LHCN-M2 (cell line): ENCODE data around the gene WNT8A. TPM values are rescaled to one million over a fixed set of nuclear protein-coding genes. Genes with fewer than 3 reads are reported as not detected.

ENCODE experiments used
- DNase-seq: peaks from one replicate; pipeline ENCODE4 v3.0.0-alpha.2; 2012; ENCODE audit warnings: low read depth
- total RNA-seq: library from RNA; depleted of rRNA; stranded (reverse); fragments of >200 nt; gene quantifications from 2 replicates; pipeline ENCODE4 v1.2.3, GENCODE V29; 2014

WNT8A gene
- total RNA-seq, 1 experiment from 2014 or later = not detected

DNA sequence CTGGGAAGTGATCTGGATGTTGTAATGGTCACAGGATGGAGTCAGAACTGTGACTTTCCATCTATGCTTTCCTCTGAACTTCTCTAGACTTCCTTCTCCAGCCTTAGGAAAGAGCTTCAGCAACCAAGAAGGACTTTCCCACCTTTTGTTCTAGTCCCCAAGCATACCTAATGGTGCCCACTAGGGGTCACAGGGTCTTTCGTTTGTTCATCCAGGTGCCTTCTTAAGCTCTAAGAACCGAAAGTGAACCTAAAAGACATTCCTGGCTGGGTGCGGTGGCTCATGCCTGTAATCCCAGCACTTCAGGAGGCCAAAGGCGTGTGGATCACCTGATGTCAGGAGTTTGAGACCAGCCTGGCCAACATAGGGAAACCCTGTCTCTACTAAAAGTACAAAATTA lies 1.8 kb upstream of the WNT8A start:
- no peak for DNase-seq

- no peak for DNase-seq
These were observed 7.9 kb downstream of the WNT8A start for GRCh38 chr5:138091685-138092084.

- DNase-seq = no peak
These were observed 8.5 kb downstream of the WNT8A start for GRCh38 chr5:138092301-138092700.

DNA sequence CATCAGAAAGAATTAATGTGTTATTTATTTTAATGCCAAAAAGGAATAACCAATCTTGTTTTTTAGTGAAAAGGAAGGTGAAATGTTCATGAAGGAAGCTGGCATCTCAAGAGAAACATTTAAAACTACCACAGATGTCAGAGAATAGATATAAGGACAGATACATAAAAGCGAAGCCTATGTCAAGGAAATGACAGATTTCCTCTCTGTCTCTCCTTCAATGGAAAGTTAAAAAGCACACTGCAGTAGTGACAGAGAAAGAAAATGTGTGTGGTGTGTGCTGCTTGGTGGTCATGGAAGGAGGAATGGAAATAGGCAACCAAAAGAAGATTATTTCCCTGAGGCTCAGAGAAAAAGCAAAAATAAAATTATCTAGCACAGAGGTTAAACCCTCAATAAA lies 9.2 kb downstream of the WNT8A start:
- no peak for DNase-seq

DNA sequence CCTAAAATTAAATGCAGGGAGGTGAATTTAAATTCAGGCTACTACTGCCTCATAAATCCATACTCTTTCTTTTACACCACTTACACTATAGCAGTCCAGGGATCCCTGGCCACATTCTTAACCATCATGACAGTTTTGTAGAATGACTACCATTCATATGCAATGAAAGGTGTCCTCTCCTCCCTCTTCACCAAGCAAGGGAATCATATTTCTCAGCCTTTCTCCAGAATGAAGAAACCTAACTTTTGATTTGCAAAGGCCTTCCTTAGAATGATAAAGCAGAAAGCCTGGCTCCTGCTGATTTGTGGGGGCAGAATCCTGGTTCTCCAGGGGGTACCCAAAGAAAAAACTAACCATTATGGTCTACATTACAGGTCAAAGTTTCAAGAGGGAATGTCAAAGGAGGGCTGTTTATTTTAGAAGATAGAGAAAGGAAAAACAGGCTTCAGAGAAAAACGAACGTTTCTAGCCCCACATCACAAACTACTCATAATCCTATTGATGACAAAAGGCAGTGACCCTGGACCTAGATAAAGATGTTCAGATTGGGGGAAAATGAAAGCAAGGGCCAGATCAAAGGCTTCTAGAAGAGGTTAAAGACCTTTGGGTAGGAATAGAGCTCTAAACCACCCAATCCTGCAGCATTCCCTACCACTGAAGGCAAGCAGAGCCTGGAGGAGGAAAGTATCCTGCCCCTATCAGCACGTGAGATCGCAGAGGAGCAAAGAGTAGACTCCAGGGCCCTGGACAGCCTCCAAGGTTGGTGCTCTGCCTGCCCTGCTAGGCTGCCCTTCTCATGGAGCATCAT lies 11.5 kb downstream of the WNT8A start:
- no peak for DNase-seq

DNA sequence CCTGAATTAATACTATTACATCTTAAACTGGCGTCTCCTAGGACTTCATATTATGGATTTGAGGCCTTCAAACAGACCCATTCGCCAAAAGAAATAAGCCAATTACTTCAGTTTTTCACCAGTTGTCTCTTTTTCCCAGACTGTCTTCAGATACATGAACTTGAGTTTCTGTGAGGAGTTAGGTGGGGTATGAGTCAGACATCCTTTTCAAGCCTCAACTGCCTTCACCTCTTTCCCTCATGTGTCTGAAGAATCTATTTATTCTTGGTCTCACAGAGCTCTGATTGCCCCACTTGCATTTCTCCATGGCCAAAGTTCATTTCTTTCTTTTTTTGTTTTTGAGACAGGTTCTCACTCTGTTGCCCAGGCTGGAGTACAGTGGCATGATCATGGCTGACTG lies 12.5 kb downstream of the WNT8A start:
- DNase-seq = no peak

- no peak for DNase-seq
These were observed 13.4 kb downstream of the WNT8A start for GRCh38 chr5:138096997-138097828.

DNA sequence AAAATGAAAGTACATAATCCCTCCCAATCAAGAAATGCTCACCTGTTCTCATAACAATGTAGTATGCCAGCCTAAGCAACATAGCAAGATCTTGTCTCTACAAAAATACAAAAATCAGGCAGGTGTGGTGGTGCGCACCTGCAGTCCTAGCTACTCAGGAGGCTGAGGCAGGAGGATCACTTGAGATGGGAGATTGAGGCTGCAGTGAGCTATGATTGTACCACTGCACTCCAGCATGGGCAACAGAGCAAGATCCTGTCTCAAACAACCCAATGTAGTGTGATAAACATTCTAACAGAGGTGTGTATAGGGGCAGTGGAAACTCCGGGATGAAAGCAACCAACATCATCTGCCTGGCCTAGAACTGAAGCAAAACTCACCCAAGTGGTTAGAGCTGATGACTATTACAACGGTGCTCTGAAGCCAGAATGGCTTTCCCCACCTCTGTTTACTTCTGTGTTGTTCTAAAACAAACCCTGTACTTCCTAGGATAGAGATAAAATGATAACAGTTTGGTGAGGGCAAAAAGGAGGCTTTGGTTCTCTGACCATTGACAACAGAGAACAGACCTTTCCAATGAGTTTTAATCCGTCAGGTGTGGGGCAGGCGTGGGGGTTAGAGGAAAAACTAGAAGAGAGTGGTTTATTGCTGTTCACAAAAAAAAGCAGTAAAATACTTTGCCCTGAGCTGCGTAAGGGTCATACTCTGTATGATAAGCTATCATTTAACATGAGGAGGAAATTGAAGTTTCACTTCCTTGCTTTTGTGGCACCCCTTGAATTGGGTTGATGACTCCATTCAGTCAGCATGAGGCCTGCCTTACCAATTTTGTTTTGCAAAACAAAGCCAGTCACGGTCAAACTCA lies 18.9 kb downstream of the WNT8A start:
- DNase-seq = no peak

DNA sequence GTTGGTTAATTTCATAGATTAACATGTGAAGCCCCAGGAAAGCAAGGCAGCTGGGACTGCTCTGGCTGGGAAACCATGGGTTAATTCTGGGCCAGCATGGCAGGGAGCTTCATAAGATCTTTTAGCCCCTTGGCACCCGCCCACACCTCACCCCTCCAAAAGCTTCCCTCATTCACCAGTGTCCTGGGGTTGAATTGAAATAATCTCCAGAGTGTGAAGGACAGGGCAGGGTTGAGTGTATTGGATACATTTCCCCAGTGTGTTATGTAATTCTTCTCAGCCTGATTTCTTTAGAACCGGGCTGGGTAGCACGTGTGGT lies 19.4 kb downstream of the WNT8A start:
- DNase-seq = no peak

DNA sequence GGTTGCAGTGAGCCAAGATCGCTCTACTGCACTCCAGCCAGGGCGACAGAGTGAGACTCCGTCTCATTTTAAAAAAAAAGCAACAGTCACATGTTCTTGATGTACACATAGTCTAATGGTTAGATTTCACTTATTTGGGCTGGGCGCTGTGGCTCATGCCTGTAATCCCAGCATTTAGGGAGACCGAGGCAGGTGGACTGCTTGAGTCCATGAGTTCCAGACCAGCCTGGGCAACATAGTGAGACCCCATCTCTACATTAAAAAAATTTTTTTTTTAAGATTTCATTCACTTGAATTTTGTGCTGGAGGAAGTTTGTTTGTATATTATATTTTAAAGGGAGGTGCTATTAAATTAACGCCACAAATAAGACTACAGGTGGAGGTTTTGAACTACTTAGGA lies 21.9 kb downstream of the WNT8A start:
- DNase-seq = no peak

DNA sequence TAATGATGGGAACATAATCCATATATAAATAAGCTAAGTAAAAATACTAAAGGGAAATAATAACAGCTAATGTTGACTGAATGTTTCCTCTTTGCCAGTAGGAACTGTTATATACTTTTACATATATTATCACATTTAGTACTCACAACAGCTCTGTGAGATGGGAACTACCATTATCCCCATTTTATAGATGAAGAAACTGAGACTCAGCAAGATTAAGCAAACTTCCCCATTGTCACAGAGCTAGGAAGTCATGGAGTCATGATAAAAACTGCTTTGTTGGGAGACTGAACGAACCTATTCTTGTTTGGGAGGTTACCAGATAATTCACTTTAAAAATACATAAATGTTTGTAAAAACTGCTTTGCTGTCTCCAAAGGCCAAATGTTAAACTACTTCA lies 23.4 kb downstream of the WNT8A start:
- DNase-seq = no peak

GRCh38 chr5:138109463-138110265 lies 25.8 kb downstream of the WNT8A start:
- peak; percentile 19 for DNase-seq

- DNase-seq = peak; percentile 40
These were observed 26.6 kb downstream of the WNT8A start for GRCh38 chr5:138110266-138110963.

- no peak for DNase-seq
These were observed 27.3 kb downstream of the WNT8A start for GRCh38 chr5:138111181-138111580.

GRCh38 chr5:138111937-138112336 lies 28.1 kb downstream of the WNT8A start:
- peak; percentile 16 for DNase-seq

GRCh38 chr5:138115254-138115653 lies 31.4 kb downstream of the WNT8A start:
- DNase-seq = no peak

DNA sequence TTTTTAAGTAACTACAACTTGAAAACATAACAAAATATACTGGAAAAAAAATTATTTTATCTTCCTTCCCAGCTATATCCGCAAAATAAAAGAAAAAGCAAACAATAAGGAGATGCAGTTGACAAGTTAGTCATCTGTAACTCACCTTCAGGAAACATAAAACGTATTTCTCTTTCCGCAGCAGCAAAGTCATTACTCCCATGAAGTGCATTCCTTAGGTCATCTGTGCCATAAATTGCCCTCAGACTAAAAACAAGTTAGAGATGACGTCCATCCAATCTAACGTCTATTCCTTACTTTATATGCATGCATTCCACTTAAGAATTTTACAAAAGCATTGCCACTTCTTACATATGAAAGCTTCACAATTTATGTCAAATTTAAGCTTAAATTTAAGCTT lies 44.5 kb downstream of the WNT8A start:
- no peak for DNase-seq

GRCh38 chr5:138129347-138129746 lies 45.5 kb downstream of the WNT8A start:
- DNase-seq = no peak

GRCh38 chr5:138132543-138132942 lies 48.7 kb downstream of the WNT8A start:
- no peak for DNase-seq

DNA sequence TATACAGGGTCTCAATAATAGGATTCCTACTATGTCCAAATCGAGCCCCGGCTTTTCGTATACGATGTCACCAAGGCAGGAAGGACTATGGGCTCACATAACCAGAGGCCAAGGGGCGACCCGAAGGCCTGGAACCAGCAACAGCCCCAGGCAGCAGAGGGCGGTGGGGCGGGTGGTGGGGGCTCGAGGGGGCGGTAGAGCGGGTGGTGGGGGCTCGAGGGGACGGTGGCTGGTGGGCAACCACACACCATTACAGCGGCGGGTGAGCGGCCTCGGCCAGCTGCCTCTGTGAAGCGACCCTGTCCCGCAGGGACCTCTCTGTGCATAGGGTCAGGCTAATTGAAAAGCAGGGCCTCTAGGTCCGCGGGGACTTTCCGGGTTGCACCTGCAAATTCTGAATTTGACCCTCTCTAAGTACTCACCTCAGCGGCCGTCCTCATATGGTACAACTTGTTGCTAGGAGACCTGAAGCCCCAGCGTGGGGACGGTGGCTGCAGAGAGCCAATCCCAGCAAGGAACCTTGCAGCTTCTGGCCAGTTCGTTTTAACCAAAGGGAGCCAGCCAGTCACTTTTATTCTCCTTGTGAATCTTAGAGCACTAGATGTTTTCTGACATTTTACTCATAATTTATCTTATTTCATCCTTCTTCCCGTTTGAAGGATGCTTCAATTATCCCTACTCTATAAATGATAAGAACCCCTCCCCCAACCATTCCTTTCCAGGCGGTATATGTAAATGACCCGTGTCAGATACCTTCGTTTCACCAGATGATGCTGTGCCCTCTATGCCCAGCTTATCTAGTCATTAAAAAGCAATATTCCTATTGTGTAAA lies 55.3 kb downstream of the WNT8A start, which contains the start of gene NME5:
TSS of gene NME5 (minus strand) at position 480 of the 832 bp plus-strand sequence. CDS start 648 bp downstream, outside the sequence.
- DNase-seq = peak; percentile 9
